DOHH2 (cell line): ENCODE results near the gene ANKRD26.

Experiments
- H3F3A ChIP-seq: fragments of 200-600 bp; sonication (generic), shearing (Covaris generic); 2 replicates; pipeline ENCODE4 v1.6.0; 2016; ENCODE audit warnings: antibody characterized with exemption, mild to moderate bottlenecking; ENCODE audit not compliant: control insufficient read depth, insufficient read depth
- H3K27ac ChIP-seq: fragments of 200-600 bp; sonication (generic); 2 replicates; pipeline ENCODE4 v1.5.1; 2014; ENCODE audit warnings: low read depth, mild to moderate bottlenecking, low read length, moderate library complexity
- H3K27me3 ChIP-seq: fragments of 200-600 bp; sonication (generic); 2 replicates; pipeline ENCODE4 v1.6.1; 2014; ENCODE audit warnings: mild to moderate bottlenecking, low read length, mixed read lengths; ENCODE audit not compliant: control insufficient read depth
- H3K36me3 ChIP-seq: fragments of 200-600 bp; sonication (generic); 2 replicates; pipeline ENCODE4 v1.6.1; 2014; ENCODE audit warnings: mild to moderate bottlenecking, low read length, moderate library complexity, mixed read lengths; ENCODE audit not compliant: control insufficient read depth
- H3K4me1 ChIP-seq: fragments of 200-600 bp; sonication (generic); 2 replicates; pipeline ENCODE4 v1.6.1; 2014; ENCODE audit warnings: mild to moderate bottlenecking, low read length, mixed read lengths; ENCODE audit not compliant: control insufficient read depth
- H3K4me2 ChIP-seq: fragments of 200-600 bp; sonication (generic); 2 replicates; pipeline ENCODE4 v1.6.0; 2014; ENCODE audit warnings: mild to moderate bottlenecking, low read length, moderate library complexity
- H3K4me3 ChIP-seq: fragments of 200-600 bp; sonication (generic); 2 replicates; pipeline ENCODE4 v1.5.1; 2014; ENCODE audit warnings: mild to moderate bottlenecking, low read length, mixed read lengths
- H3K79me2 ChIP-seq: fragments of 200-600 bp; sonication (generic); 2 replicates; pipeline ENCODE4 v1.6.1; 2014; ENCODE audit warnings: mild to moderate bottlenecking, low read length, mixed read lengths; ENCODE audit not compliant: control insufficient read depth
- H3K9me2 ChIP-seq: fragments of 200-600 bp; sonication (generic); replicated peaks from 2 replicates; pipeline ENCODE4 v1.6.1; 2014; ENCODE audit warnings: mild to moderate bottlenecking, low read length, mixed read lengths; ENCODE audit not compliant: control insufficient read depth
- H3K9me3 ChIP-seq: fragments of 200-600 bp; sonication (generic); 2 replicates; pipeline ENCODE4 v1.6.1; 2014; ENCODE audit warnings: antibody characterized with exemption, low read length, mixed read lengths; ENCODE audit not compliant: control insufficient read depth, insufficient read depth
- H4K20me1 ChIP-seq: fragments of 200-600 bp; sonication (generic); 2 replicates; pipeline ENCODE4 v1.6.0; 2014; ENCODE audit warnings: low read depth, mild to moderate bottlenecking, antibody characterized with exemption, low read length, moderate library complexity; ENCODE audit not compliant: control insufficient read depth, insufficient read depth
- CTCF ChIP-seq: fragments of 200-600 bp; sonication (generic); IDR thresholded peaks from one replicate; pipeline ENCODE4 v1.5.1; 2014; ENCODE audit warnings: antibody characterized with exemption, mild to moderate bottlenecking, low read depth, low read length; ENCODE audit not compliant: poor library complexity, severe bottlenecking
- EZH2phosphoT487 ChIP-seq: fragments of 200-600 bp; sonication (generic); IDR thresholded peaks from 2 replicates; pipeline ENCODE4 v1.6.1; 2017; ENCODE audit warnings: borderline replicate concordance, mild to moderate bottlenecking, antibody characterized with exemption, low read length, moderate library complexity, mixed read lengths

ANKRD26 gene

DNA sequence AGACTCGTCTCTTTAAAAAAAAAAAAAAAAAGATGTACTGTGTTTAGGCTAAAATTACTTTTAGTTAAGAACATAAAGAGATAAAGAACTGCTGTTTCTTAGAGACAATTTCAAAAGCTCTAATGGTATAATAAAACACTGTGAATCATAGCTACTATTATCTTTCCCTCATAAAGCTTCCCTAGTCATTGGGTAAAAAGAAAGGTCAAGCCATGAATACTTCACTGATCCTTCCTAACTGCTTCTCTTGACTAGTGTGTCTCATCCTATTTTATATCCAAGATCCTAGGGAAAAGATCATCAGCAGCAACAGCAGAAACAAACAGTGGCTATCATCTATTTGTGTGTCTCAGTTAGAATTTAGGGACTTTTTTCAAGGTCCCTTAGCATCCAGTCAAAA, 43.4 kb upstream of the ANKRD26 start:
- Histone ChIP-seq H3K9me2 (no peaks in the 10 kb centered on the region), H3K4me3 (no peak overlapping the region), H3K27ac (no peak overlapping the region), H3K4me1 (peaks cover 9% of the 10 kb centered on the region), H3K4me2 (no peak overlapping the region), H3F3A (peaks cover 11% of the 10 kb centered on the region; the same call in 1 of the 2 replicates), H3K36me3 (peaks cover 76% of the 10 kb centered on the region), H4K20me1 (no peaks in the 10 kb centered on the region), H3K27me3 (no peaks in the 10 kb centered on the region), H3K9me3 (no peaks in the 10 kb centered on the region), H3K79me2 (peaks cover 45% of the 10 kb centered on the region)
- TF ChIP-seq CTCF: no peak
- no peak for TF ChIP-seq EZH2phosphoT487

DNA sequence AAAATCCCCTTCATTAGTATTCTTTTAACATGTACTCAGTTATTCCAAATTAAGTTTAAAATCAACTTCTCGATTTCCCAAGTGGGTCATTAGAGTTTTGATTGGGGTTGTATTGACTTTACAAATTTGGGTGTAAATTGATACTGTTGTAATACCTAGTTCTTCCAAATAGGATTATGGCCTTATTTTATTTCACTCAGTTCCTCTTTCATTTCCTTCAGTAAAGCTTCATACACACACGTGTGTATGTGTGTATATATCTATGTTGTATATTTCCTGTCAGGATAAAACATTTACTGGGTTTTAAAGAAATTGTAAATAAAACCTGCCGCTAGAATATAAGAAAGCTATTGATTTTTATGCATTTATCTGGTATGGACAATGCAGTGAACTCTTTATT, 38.0 kb upstream of the ANKRD26 start:
- Histone ChIP-seq H4K20me1 (no peaks in the 10 kb centered on the region), H3K9me2 (no peaks in the 10 kb centered on the region), H3K4me2 (0 out of 2 replicates have a peak overlapping the region, but pooled peaks have one; percentile 10), H3K27ac (no peak overlapping the region), H3K36me3 (peaks cover 77% of the 10 kb centered on the region), H3K4me1 (peaks cover 16% of the 10 kb centered on the region), H3K27me3 (no peaks in the 10 kb centered on the region), H3F3A (peaks cover 10% of the 10 kb centered on the region; the same call in 1 of the 2 replicates), H3K4me3 (no peak overlapping the region), H3K79me2 (peaks cover 7% of the 10 kb centered on the region; the same call in 1 of the 2 replicates), H3K9me3 (no peaks in the 10 kb centered on the region)
- TF ChIP-seq CTCF (no peak), EZH2phosphoT487 (no peak)

DNA sequence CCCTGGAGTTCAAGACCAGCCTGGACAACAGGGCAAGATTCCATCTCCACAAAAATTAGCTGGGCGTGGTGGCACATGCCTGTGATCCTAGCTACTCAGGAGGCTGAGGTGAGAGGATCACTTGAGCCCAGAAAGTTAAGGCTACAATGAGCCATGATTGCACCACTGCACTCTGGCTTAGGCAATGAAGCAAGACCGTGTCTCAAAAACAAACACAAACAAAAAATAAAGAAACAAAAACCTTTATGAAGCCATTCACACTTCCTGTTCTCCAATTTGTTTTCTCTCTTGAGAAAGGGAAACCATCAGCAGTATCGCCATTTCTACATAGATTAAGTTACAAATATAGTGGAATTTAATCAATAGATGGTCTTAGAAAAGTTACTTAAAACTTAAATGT, 34.1 kb upstream of the ANKRD26 start:
- peaks cover 88% of the 10 kb centered on the region for H3K36me3 ChIP-seq
- H3K79me2 ChIP-seq: peaks cover 7% of the 10 kb centered on the region; the same call in 1 of the 2 replicates

More for the DNA sequence above, 34.1 kb upstream of the ANKRD26 start:
- H3K4me3 ChIP-seq: no peak overlapping the region
- H3K9me2 ChIP-seq: no peaks in the 10 kb centered on the region
- H3F3A ChIP-seq: 0 out of 2 replicates have a peak, but pooled peaks cover 7% of the 10 kb centered on the region
- H4K20me1 ChIP-seq: 0 out of 2 replicates have a peak, but pooled peaks cover 4% of the 10 kb centered on the region
- no peaks in the 10 kb centered on the region for H3K9me3 ChIP-seq
- no peaks in the 10 kb centered on the region for H3K27me3 ChIP-seq
- TF ChIP-seq CTCF (no peak), EZH2phosphoT487 (no peak)
- H3K4me2 ChIP-seq: no peak overlapping the region
- peaks cover 14% of the 10 kb centered on the region for H3K4me1 ChIP-seq
- no peak overlapping the region for H3K27ac ChIP-seq
